ENCODE results near the gene IL24.

Gene IL24

DNA sequence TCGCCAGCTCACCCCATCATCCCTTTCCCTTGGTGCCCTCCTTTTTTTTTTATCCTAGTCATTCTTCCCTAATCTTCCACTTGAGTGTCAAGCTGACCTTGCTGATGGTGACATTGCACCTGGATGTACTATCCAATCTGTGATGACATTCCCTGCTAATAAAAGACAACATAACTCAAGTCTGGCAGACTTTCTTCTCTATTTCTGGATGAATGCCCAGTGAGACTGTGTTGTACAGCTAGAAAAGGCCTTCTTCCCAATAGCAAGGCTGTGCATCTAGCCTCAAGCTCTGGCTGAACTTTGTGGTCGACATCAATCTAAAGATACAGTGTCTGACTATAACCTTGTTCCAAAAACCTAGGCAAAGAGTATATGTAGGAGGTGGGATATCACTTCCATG is 6.4 kb downstream of the IL24 start:
- DNase-seq (ENCODE audit: low read depth in 1 of 2, low spot score in 1 of 2), result no peak

DNA sequence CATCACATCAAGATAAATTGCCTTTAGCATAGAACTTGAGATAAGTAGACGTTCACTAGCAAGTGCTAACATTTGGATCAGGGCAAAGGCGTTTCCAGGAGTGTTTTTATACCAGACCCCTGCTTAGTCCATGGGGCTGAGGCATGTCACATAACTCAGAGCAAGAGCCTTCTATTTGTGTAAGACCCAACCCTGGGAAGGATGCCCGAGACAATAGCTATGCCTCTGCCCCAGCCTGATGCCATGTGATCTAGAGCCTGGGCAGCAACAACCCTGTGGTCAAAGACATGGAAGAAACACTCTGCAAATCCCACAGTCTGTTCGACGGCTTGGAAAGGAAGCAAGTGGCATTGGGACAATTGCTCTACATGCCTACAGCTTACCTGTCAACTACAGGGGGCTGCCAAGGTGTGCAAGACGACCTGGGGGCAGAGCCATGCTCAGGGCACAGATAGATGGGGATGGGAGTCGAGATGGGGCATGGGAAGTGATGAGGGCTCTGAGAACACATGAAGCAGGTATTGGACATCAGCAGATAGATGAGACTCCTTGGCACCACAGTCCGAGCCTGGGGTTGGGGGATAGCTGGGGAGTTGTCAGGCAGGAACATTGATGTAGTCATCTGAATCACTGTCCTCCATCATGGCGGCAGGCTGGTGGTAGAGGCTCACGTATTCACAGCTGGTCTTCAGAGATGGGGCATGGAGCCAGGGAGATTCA is 7.3 kb downstream of the IL24 start:
- DNase-seq (ENCODE audit: low read depth in 1 of 2, low spot score in 1 of 2), result no peak

DNA sequence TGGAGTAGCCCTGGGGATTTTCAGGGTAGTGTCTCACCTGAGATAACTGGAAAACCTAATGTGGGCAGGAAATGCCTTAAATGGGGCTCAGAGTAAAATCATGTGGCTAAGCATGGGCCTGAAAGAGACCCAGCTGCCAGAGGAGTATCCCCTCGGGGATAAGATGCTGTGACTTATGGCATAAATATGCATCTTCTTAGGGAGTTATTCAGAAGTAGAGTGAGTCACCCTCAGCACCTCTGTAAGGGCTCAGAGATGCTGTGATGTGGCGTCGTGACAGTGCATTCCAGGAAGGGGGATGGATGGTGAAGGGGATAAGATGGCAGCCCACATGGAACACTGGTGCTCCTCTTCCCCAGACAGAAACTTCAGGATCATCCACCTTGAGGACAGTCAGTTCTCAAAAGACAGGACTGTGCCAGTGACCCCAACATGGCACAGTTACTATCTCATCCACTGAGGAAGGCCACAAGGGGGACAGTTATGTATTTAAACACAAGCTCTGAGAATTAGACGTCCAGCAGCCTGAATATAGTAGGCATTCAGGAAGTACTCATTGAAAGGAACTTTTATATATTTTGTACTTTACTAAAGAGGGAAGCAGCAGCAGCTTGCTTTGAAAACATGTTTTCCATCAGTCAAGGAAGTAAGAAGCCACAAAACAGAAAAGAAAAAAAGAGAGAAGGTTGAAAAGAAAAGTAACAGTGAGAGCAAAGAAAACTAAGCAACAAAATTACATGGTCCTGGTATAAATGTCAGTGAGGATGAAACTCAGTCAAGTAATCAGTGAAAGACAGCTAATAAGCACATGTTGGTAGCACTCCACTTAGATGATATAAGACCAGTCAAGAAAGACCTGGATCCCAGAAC is 8.3 kb downstream of the IL24 start:
- peak in 1 of 2 donors; percentile 57 for DNase-seq (ENCODE audit: low read depth in 1 of 2, low spot score in 1 of 2)

DNA sequence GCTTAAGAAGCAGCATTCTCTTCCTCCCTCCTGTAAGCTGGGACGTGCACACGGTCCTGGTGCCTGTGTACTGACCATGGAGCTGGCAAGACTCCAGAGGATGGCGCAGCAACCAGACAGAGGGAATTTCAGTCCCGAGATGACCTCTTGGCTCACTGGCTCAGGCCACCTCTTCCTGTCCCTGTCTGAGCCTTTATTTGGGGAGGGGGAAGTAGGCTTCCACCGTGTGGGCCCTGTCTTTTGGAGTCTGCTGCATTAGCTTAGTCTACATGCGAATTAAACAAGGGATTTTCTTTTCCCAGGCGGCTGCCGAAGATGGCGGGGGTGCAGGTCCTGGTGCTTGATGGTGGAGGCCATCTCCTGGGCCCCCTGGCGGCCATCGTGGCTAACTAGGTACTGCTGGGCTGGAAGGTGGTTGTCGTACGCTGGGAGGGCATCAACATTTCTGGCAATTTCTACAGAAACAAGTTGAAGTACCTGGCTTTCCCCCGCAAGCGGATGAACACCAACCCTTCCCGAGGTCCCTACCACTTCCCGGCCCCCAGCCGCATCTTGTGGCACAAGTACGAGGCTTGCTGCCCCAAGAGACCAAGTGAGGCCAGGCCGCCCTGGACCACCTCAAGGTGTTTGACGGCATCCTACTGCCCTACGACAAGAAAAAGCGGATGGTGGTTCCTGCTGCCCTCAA is 10.2 kb downstream of the IL24 start:
- no peak for DNase-seq (ENCODE audit: low read depth in 1 of 2, low spot score in 1 of 2)

DNA sequence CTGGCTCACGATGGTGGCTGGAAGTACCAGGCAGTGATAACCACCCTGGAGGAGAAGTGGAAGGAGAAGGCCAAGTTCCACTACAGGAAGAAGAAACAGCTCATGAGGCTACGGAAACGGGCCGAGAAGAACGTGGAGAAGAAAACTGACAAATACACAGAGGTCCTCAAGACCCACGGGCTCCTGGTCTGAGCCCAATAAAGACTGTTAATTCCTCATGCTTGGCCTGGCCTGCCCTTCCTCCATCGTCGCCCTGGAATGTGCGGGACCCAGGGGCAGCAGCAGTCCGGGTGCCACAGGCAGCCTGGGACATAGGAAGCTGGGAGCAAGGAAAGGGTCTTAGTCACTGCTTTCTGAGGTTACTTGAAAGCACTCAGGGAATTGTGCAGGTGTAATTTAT is 10.8 kb downstream of the IL24 start:
- DNase-seq (ENCODE audit: low read depth in 1 of 2, low spot score in 1 of 2), result no peak

DNA sequence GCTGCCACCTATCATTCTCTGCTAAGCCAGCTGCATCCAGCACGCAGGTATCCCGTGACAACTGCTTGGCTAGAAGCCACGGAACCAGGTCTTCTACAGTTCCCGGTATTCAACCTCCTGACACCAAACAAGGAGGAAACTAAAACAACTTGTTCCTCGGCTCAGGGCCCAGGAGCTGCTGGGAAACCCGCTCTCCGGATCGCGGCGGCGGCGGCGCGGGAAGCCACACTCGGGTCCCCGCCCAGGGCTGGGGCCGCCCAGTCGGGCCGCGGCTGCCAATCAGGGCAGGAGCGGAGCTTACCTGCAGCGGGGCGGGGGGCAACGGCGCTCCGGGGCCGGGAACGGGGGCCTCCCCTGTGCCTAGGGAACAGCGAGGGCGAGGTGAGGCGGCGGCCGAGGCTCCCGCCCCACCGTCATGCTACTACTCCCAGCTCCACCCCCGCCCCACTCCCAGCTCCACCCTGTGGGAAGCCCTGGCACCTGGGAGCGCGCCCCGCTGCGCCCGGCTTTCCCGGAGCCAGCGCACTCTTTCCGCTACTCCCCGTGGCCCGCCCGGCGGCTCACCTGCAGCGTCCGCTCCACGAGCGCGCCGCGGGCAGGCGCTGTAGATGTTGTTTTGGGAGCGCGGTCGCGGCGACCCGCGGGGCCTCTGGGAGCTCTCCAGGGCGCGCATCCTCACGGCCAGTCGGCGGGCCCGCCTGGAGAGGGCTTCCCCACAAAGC is 12.1 kb downstream of the IL24 start:
- DNase-seq (ENCODE audit: low read depth in 1 of 2, low spot score in 1 of 2), result no peak

DNA sequence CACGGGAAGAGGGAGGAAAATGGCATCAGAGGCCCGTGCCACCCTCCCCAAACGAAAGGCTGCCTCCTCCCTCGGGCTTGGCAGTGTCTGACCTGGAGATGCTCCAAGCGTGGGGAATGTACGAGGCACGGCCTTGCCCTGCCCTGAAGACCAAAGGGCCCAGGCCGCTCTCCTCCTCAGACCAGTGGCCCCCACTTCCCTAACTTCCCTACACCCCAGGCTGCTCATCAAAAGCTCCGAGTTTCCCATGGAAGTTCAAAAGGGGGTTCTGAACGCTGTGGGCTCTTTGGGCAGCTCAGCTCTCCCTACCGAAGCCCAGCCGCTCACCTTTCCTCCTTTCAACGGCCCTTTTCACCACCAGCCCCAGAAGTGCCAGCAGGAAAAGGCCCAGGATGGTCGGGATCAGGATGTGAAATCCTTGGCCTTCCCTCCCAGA is 12.7 kb downstream of the IL24 start:
- DNase-seq (ENCODE audit: low read depth in 1 of 2, low spot score in 1 of 2), result no peak

DNA sequence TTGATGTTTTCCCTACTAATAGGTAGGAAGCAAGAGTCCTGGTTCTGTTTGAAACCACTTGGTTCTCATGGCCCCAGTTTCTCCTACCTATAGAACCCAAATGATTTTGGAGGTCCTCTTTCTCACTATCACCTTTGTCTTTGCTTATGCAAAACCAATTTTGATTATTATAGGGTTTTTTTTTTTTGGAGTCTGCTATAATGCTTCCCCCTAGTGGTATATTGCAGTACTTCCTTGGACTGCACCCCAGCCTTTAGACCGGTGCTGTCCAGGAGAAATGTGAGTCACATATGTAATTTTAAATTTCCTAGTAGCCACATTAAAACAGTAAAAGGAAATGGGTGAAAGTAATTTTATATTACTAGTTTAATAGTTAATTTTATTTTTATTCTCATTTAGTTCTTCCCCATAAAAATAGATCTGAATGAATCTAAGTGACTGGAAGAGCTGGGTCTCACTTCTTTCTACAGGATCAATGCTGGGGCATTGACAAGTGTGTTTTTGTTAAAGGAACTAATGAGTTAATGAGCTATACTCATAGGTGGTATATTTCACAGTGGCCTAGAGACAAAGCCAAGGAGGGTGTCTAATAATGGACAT is 13.9 kb downstream of the IL24 start:
- DNase-seq (ENCODE audit: low read depth in 1 of 2, low spot score in 1 of 2), result no peak

DNA sequence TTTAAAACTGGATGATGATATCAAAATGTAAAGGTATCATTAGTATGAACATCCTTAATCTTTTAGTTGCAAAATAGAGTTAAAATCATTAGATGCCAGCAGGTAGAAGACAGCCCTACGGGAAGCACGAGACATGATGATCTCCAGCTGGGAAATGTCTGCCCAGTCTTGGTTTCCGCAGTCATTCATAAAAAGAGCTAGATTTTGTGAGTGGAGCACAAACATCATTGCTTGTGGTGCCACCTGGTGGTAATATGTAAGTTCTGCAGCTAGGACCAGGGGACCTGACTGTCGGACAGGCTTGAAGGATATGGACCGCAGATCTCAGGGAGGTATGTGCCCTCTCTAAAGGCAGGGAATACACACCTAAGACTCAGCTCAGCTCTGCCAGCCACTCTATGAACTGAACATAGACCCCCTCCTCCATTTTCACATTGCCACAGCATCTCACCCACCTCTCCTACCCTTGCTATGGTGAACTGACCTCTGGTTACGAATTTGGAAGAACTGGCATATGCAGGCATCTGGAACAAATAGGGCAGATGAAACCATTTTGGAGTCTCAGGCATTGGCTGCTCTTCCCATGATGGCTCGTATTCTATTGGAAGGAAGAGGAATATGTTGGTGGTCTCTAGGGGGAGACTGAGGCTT is 15.3 kb downstream of the IL24 start:
- DNase-seq (ENCODE audit: low read depth in 1 of 2, low spot score in 1 of 2), result peak in 1 of 2 donors; percentile 69

DNA sequence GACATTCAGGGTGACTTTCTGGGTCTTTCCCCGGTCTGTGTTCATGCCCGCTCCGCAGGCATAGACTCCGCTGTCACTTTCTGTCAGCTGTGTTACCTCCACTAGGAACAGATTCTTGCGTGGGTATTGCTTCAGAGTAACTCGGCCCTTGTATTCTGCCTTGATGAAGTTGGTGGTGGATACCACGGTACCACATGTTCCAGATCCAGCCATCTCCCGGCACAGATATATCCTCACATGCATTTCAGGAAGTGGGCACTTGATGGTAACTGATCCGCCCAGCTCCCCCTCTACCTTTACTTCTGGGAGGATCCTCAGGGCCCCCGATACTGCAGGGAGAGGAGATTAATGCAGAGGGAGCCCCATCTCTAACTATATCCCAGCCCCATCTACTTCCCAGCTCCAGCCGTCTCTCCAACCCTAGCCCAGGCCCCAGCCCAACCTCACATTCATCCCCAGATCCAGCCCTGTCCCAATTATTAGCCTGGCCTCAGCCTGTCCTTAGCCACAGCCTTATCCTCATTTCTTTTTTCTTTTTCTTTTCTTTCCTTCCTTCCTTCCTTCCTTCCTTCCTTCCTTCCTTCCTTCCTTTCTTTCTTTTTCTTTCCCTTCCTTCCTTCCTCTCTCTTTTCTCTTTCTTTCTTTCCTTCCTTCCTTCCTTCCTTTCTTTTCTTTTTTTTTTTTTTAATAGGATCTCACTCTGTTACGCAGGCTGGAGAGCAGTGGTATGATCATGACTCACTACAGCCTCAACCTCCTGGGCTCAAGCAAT is 16.7 kb downstream of the IL24 start:
- no peak for DNase-seq (ENCODE audit: low read depth in 1 of 2, low spot score in 1 of 2)

DNA sequence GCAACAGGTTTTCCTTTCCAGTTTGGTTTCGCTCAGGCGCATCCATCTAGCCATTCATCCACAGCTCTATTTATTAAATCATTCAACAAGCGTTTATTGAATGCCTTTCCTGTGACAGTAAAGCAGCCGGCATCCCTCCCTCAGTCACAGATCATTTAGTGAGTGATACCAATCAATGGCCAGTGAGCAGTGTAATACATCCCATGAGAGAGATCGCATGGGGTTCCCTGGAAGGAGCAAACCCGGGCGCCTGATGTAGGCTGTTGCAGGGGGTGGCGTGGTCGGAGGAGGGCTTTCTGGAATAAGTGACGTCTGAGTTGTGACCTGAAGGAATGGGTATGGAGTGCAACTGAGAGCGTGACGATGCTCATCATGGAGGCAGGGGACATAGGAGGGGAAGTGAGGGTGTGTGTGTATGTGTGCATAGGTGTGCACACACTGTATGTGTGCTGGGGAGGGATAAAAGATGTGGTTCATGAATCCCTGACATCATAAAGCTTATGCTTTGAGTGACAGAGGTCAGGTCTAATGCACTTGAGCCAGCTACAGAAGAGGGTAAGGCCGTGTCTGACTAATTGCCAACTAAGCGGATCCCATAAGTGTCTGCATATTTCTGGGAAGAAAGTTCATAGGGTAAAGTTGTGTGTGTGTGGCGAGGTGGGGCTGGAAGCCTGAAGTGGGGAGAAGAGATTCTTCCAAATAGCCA is 17.9 kb downstream of the IL24 start:
- no peak for DNase-seq (ENCODE audit: low read depth in 1 of 2, low spot score in 1 of 2)

DNA sequence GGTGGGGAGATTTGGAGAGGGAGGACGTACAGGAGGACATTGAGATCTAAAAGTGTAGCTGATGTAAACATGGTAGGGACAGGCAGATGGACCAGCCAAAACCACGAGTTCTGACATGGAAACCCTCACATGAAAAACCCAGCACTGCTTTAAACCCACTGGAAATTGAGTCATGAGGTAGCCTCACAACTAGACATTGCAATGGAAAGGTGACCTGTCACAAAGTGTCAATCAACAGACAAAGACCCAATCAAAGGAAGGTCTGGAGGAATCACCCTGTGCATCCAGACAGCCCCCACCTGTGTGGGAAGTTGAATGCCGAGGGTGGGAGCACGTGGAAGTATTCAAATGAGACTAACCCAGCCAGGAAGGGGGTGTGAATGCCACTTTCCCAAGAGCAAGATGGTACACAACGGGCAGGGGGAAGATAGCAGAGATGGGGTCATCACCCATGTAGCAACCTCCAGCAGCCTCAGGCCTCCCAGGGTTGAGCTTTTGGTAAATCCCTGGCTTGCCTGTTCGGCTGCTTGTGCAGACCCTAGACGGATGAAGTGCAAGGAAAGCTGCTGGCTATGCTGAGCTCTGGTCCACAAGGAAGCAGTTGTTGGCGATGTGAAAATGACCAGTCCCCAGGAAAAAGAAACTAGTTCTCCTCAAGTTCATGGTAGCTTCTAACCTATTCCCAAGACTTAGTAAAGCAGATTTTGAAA is 18.9 kb downstream of the IL24 start:
- DNase-seq (ENCODE audit: low read depth in 1 of 2, low spot score in 1 of 2), result no peak

DNA sequence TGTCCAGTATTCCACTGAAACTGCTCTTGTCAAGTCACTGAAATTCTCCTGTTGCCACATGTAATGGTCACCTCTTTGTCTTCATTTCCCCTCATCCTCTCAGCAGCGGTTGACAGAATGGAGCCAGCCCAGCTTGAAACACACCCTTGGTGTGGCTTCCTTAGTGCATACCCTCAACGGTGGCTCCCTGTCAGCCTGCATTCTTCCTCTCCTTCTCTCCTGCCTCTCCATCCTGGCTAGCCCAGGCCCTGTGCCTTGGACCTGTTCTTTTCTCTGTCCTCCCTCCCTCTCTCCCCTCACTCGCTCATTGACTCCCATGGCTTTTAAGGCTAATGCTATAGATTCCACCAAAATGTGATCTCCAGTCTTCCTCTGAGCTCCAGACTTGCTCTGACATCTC is 20.8 kb downstream of the IL24 start:
- no peak for DNase-seq (ENCODE audit: low read depth in 1 of 2, low spot score in 1 of 2)

DNA sequence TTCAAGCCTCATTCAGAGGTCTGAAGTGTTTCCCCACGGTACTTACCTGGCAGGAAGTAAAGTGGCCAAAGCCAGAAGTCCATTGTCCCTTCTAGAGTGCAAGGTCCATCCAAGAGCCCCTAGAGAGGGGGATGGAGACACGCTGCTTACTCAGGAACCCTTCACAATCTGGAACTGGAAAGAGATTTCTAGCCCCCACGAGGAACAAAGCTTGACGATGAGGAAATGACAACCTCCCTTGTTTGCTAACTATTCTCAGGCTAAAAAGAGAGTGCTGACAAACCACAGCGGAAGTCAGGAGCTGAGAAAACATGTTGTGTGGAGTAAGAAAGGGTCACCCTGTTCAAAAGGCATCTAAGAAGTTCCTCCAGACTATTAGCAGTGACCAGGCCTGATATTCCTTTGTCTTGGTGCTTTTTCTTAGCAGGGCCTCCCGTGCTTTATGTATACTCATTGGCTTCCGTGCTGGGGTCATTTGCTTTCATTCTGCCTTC is 24.6 kb downstream of the IL24 start, which contains the start of gene FCMR:
Gene FCMR, minus strand, starts transcription at position 170 of the 494 bp plus-strand sequence. Its CDS starts 87 bp downstream, at position 83.
- no peak for DNase-seq (ENCODE audit: low read depth in 1 of 2, low spot score in 1 of 2)

DNA sequence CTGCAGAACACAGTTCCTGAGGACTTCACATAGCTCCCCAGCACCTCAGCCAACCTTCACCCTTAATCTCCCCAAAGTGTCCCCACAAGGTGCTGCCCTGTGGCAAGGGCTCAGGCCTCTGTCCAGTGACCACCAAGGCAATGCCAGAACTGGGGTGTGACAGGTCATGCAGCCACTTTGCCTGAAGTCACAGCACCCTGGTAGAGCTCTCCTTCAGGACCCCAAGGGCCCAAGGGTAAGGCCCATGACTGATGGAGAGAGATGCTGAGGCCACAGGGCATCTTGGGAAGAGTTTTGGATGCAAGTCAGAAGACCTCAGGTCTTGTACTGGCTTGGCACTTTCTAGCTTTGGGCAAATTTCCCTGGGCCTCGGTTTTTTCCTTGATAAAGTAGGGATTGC is 25.3 kb downstream of the IL24 start:
- no peak for DNase-seq (ENCODE audit: low read depth in 1 of 2, low spot score in 1 of 2)

DNA sequence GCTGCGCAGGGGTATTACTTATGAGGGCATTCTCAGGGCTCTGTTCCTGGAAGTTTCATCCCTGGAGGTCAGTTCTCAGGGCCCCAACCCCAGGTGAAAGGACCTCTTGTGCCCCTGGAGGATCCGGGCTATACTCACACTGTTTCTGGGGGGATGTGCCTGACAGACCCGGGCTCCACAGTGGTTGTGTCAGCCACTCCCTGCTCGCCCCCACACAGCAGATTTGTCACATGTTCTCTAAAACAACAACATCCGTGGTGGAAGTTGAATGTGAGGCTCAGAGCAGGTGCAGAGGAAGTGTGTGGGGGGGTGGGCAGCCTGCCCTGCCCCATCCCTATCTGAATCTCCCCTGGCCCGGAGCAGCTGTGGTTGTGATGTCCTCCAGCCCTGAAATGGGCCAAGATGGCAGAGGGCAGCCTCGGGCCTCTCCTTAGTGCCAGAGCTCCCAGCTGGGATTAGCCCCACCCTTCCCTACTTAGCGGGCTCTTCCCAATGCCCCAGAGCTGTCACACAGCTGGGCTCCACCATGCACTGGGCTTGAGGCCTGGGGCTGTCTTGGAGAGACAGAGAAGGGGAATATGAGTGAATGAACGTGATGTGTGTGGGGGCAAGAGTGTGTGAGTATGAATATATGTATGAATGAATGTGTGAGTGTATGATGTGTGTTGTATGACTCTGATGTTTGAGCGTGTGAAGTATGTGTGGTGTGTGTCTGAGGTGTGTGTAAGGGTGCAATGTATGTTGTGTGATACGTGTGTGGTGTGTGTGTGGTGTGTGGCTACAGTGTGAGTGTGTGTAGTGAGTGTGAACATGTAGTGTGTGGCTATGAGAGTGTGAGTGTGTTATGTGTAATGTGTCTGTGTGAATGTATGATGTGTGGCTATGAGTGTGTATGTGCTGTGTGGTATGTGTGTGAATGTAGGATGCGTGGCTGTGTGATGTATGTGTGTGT is 26.0 kb downstream of the IL24 start:
- peak in 1 of 2 donors; percentile 66 for DNase-seq (ENCODE audit: low read depth in 1 of 2, low spot score in 1 of 2)
